ENCODE measurements around the gene TEKT5.
A peak's percentile ranks its signal among the peaks of the same experiment; 100 is the strongest.
"Not testable (repeated sequence)": the region's sequence is repeated elsewhere in the genome, so short reads cannot be mapped to it uniquely, and the experiment has no call there.

Gene TEKT5

DNA sequence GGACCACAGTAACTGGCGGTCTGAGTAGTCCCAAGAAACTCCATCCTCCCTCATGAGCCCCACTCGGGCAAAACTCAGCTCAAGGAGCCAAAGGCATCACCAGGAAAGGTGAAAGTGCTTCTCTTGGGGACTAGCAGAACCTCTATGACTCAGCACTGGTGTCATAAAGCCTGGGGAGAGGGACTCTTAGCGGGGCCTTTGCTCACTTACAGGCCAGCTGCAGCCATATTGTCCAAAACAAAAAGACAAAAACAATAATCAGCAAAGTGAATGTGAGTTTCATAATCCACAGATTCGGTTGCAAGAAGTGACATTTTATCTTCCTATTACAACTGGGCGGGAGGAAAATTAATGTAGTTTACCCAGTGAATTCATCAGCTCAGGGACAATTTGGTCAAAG is at the start of gene TEKT5:
TEKT5 (minus strand) TSS at position 101 of the 400 bp plus-strand sequence; CDS start at position 44, 57 bp downstream.
- DNase-seq, result no peak

- peak; percentile 92 for DNase-seq
Observed at GRCh38 chr16:10743610-10744369, 49.1 kb upstream of the TEKT5 start, which contains the start of gene NUBP1. TSS of gene NUBP1 (plus strand) at chr16:10743842. CDS start at chr16:10743864, 22 bp downstream.

DNA sequence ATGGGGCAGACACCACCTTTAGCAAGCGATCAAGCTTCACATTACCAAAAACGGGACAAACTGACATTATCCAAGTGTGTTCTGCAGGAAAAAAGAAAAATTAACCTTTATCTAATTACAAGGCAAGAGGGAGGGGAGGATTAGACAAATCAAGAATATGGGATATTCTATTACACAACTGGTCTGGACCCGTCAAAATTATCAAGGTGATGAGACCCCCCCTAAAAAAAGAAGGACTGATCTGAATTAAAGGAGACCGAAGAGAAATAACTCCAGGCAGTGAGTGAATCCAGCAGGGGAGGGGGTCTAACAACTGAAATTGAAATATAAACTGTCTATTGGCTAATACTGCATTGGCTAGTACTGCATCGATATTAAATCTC is 48.5 kb upstream of the TEKT5 start:
- DNase-seq, result no peak

DNA sequence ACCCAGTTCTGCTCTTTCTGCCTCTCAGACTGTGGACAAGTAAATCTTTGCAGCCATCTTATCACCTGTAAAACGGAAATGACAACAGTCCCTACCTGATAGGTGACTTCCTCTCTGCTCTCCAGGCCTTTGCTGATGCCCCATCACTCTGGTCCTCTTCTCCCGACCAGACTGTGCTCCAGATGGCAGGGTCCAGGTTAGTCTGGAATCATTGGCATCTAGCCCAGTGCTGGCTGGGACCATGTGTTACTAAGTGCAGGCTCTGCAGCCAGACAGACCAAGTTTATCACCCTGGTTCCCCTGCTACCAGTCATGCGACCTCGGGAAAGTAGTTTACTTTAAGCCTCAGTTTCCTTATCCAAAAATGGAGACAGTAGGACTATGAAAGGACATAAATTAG is 47.1 kb upstream of the TEKT5 start:
- DNase-seq, result no peak

DNA sequence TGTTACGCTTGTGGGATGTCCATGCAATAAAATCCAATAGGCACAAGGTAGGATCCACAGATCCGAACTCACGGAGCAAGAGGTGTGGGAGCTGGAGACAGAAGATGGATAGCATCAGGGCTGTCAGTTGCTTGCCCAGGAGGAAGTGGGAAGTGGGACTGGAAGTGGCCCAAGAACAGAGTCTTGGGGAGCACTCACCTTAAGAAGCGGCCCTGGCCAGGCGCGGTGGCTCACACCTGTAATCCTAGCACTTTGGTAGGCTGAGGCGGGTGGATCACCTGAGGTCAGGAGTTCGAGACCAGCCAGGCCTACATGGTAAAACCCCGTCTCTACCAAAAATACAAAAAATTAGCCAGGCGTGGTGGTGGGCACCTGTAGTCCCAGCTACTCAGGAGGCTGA is 46.5 kb upstream of the TEKT5 start:
- DNase-seq, result not testable (repeated sequence)

DNA sequence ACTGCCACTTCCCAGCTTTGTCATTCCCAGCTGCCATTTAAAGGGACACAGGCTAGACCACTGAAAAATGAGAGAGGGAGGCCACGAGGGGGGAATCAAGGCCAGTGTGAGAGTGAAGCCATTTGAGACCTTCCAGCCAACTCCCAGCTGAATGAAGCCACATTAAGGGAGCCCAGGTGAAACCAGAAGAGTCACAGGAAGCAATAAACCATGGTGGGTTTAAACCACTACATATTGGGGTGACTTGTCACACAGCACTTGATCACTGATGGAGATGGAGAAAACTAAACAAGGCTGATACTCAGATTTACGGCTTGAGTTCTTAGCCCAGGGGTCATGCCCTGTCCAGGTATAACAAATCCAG is 46.1 kb upstream of the TEKT5 start:
- DNase-seq, result no peak

GRCh38 chr16:10740000-10740844 is 45.5 kb upstream of the TEKT5 start:
- DNase-seq, result no peak

- no peak for DNase-seq
Observed at GRCh38 chr16:10738231-10739077, 43.7 kb upstream of the TEKT5 start.

DNA sequence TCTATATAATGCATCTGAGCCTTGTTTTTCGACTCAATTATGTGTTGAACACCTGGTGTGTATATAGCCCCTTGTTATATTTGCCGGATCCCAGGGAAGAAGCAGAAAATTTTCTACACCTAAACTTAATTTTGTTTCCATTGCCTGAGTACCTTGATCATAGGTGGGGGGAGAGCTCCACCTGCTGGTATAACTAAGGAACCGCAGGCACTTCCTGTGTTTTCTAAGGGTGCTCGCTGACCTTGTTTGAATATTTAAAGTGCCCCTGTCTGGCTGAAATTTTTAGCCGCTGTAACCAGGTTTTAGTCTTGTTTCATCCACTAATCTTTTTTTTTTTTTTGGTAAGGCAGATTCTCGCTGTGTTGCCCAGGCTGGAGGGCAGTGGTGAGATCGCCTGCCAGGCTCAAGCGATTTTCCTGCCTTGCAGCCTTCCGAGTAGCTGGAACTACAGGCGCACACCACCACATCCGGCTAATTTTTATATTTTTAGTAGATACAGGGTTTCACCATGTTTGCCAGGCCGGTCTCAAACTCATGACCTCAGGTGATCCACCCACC is 42.4 kb upstream of the TEKT5 start:
- DNase-seq, result peak; percentile 40

DNA sequence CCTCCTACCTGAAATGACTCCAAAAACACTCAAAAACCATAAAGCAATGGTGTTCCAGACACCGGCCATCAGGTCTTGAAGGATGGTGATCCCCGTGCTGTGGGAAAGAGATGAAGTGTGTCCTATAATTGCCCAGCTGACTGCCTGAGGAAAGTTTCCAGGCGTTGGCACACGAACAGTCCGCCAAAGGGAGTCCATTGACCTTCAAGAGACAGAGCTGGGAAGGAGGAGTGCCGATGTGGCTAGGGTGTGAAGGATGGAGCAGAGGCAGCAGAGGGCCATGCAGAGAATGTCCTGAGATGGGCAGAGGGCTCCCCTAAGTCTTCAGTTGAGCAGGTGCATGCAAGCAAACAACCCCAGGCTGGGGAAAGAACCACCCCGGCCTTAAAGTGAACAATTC is 37.1 kb upstream of the TEKT5 start:
- no peak for DNase-seq

DNA sequence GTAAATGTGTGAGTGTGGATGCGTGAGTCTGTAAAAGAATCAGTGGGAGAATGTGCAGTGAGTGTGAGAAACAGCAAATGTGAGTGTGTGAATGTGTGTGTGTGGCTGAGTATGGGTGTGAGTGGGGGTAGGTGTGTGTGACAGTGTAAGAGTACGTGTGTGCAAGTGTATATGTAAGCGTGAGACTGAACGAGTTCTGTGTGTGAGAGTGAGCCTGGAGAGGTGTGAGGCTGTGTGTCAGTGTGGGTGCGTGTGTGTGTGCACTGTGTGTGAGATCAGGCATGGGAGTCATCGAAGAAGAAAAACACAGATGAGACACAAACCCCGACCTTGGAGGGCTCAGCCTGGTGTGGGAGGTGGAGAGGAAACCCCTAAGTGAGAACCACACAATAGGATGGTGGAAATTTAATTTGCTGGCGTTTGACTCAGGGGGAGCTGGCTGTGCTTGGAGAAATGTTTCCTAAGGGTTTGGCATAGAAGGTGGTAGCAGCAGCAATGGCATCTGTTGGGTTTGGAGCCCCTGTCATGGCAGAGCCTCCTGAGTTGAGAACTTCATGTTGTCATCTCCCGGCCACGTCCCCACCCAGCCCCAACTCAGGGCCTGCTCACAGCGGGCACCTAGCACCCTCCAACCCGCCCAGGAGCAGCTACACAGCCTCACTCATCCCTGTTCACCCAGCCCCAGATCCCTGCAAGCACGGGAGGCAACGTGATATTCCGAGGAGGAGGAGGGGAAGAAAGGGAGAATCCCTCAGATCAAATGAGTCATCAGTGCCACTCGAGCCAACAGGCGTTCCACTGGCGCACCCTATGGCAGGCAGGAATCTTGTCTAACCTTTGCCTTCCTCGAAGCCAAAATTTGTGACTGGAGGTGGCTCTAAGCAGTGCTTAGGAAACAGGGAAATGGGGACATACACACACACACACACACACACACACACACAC is 34.6 kb upstream of the TEKT5 start:
- DNase-seq, result no peak

- DNase-seq, result no peak
Observed at GRCh38 chr16:10728003-10728887, 33.5 kb upstream of the TEKT5 start.

- no peak for DNase-seq
Observed at GRCh38 chr16:10708969-10709368, 14.2 kb upstream of the TEKT5 start.

GRCh38 chr16:10699756-10700155 is 5.0 kb upstream of the TEKT5 start:
- DNase-seq, result no peak

DNA sequence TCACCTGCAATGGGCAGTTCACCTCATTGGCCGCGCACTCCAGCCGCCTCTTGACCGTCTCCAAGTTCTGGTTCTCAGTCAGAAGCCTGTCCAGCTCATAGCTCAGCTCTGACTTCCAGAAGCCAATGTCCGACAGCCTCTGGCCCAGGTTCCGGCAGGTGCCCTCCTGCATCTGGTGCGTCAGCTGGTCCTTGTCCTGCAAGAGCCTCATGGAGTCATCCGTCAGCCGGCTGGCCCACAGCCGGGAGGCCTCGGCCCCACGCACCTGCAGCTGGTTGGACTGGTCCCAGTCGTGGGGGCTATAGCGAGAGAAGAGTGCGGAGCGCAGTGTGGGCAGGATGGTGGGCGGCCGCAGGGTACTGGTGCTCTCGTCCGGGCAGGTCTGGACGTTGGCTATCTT is 424 bp downstream of the TEKT5 start:
- DNase-seq, result no peak

DNA sequence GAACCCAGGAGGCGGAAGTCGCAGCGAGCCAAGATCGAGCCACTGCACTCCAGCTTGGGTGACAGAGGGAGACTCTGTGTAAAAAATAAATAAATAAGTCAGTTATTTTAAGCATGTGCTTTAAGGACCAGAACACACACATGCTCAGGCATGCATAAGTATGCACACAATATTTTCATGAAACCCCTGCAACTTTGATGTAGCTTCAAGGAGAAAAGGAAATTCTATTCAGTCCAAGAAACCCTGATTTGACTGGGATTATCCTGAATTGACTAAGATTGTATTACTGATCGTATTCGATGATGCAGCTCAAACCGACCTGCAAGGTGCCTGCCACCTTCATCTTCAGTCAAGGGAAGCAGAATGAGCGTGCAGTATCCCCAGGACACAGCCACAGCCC is 841 bp downstream of the TEKT5 start:
- no peak for DNase-seq

- DNase-seq, result no peak
Observed at GRCh38 chr16:10692470-10692869, 2.3 kb downstream of the TEKT5 start.

GRCh38 chr16:10688726-10689125 is 6.0 kb downstream of the TEKT5 start:
- DNase-seq, result no peak

GRCh38 chr16:10688291-10688690 is 6.4 kb downstream of the TEKT5 start:
- DNase-seq, result no peak

DNA sequence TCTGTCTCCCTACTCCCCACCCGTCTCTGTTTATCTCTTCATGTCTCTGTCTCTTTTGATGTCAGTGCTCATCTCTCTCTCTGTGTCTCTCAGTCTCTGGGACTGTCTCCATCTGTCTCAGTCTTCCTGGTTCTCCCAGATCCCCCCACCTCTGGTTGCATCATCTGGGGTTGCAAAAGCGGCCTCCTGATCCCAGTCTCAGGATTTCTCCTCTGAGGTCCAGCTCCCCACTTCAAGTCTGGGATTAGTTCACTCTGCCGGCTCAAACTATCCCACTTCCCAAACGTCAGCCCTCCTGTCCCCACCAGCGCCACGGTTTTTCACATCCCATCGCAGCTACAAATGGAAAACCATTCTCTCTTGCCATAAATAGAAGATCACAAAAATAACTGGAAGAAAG is 9.0 kb downstream of the TEKT5 start:
- no peak for DNase-seq
